8988T (cell line): ENCODE data around the gene NFKBIL1.
A peak's percentile ranks its signal among the peaks of the same experiment; 100 is the strongest.

Experiments used
- DNase-seq: peaks from one replicate; pipeline ENCODE4 v3.0.0; 2011

NFKBIL1 gene

GRCh38 chr6:31567531-31568370 is 20.3 kb downstream of the NFKBIL1 start:
- no peak for DNase-seq

- no peak for DNase-seq
Measured at GRCh38 chr6:31568537-31568961, 21.1 kb downstream of the NFKBIL1 start.

GRCh38 chr6:31569861-31570536 is 22.6 kb downstream of the NFKBIL1 start:
- no peak for DNase-seq

- DNase-seq = no peak
Measured at GRCh38 chr6:31572041-31572911, 24.9 kb downstream of the NFKBIL1 start, which contains the start of gene LTA. Gene LTA (plus strand): TSS chr6:31572289. CDS start chr6:31572743, 454 bp downstream.

- DNase-seq = no peak
Measured at GRCh38 chr6:31573239-31574105, 26.1 kb downstream of the NFKBIL1 start.

GRCh38 chr6:31574106-31575061 is 27.0 kb downstream of the NFKBIL1 start:
- no peak for DNase-seq

- DNase-seq = no peak
Measured at GRCh38 chr6:31575335-31575901, 28.0 kb downstream of the NFKBIL1 start, which contains the start of gene TNF. Gene TNF (plus strand): TSS chr6:31575565. CDS start chr6:31575742, 177 bp downstream.

- no peak for DNase-seq
Measured at GRCh38 chr6:31575952-31576685, 28.7 kb downstream of the NFKBIL1 start.

- no peak for DNase-seq
Measured at GRCh38 chr6:31576897-31577578, 29.6 kb downstream of the NFKBIL1 start.

- DNase-seq = no peak
Measured at GRCh38 chr6:31577579-31577966, 30.2 kb downstream of the NFKBIL1 start.

GRCh38 chr6:31578184-31579118 is 31.0 kb downstream of the NFKBIL1 start:
- DNase-seq = peak; percentile 44

- no peak for DNase-seq
Measured at GRCh38 chr6:31579119-31579505, 31.7 kb downstream of the NFKBIL1 start.

GRCh38 chr6:31579546-31580437 is 32.4 kb downstream of the NFKBIL1 start:
- DNase-seq = no peak

- DNase-seq = no peak
Measured at GRCh38 chr6:31580438-31580740, 33.0 kb downstream of the NFKBIL1 start.

GRCh38 chr6:31580807-31581433 is 33.5 kb downstream of the NFKBIL1 start:
- DNase-seq = peak; percentile 89

GRCh38 chr6:31581434-31582229 is 34.2 kb downstream of the NFKBIL1 start:
- DNase-seq = no peak
